Gastrocnemius medialis (tissue), 4 donors: ENCODE results near the gene STEAP1B.

Experiments
- POLR2A ChIP-seq, 2 donors: fragments of 450-650 bp; IDR thresholded peaks; one replicate each; pipeline ENCODE4 v1.6.1; 2017; ENCODE audit warnings: antibody characterized with exemption in 2 of 2, mild to moderate bottlenecking in 2 of 2, moderate library complexity in 2 of 2
- TF ChIP-seq, protein P1 (sequence below), 5 experiments: fragments of 450-650 bp in 3 of 5; fragments of 200-600 bp in 2 of 5; sonication (generic) in 2 of 5; IDR thresholded peaks in 4 of 5; conservative IDR thresholded peaks in 1 of 5; 1 replicate in 4 of 5; 2 replicates in 1 of 5; pipeline ENCODE4 v1.5.1; 2016 to 2019; ENCODE audit warnings: antibody characterized with exemption in 5 of 5, mild to moderate bottlenecking in 3 of 5, moderate library complexity in 3 of 5

- TF ChIP-seq, protein P1, sequence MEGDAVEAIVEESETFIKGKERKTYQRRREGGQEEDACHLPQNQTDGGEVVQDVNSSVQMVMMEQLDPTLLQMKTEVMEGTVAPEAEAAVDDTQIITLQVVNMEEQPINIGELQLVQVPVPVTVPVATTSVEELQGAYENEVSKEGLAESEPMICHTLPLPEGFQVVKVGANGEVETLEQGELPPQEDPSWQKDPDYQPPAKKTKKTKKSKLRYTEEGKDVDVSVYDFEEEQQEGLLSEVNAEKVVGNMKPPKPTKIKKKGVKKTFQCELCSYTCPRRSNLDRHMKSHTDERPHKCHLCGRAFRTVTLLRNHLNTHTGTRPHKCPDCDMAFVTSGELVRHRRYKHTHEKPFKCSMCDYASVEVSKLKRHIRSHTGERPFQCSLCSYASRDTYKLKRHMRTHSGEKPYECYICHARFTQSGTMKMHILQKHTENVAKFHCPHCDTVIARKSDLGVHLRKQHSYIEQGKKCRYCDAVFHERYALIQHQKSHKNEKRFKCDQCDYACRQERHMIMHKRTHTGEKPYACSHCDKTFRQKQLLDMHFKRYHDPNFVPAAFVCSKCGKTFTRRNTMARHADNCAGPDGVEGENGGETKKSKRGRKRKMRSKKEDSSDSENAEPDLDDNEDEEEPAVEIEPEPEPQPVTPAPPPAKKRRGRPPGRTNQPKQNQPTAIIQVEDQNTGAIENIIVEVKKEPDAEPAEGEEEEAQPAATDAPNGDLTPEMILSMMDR (IDR thresholded peaks at IDR 0.05 in 4 of 5, conservative IDR thresholded peaks at IDR 0.05 in 1 of 5) = no peak
- no peak for TF ChIP-seq POLR2A (IDR thresholded peaks at IDR 0.05)
These were observed 44.3 kb upstream of the STEAP1B start for GRCh38 chr7:22544245-22544644.
